GM12801 (cell line): ENCODE results near the gene MRRF.

Experiments used
- TF ChIP-seq, protein P1 (sequence below): IDR thresholded peaks from one replicate; pipeline ENCODE4 v1.5.1; 2011; ENCODE audit warnings: control low read depth; ENCODE audit not compliant: insufficient read length; ENCODE audit errors: extremely low read depth

Gene MRRF

DNA sequence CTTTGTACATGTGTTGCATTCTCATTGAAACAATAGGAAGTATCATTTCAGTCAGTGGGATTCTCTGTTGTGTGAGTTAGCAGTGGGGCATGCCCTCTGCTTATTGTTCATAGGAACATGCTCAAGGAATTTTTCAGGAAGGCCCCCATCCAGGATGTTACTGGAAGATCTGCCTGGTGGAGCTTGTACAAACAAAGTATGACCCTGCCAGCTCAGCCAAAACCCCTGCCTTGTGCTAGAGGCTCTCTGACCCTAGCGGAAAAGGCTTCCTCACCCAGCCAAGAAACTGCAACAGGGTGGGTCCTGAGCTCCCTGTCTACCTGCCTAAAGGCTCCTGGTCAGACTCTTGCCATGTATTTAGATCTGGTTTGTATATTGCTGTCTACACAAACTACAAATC lies 43.2 kb downstream of the MRRF start:
- TF ChIP-seq, protein P1, sequence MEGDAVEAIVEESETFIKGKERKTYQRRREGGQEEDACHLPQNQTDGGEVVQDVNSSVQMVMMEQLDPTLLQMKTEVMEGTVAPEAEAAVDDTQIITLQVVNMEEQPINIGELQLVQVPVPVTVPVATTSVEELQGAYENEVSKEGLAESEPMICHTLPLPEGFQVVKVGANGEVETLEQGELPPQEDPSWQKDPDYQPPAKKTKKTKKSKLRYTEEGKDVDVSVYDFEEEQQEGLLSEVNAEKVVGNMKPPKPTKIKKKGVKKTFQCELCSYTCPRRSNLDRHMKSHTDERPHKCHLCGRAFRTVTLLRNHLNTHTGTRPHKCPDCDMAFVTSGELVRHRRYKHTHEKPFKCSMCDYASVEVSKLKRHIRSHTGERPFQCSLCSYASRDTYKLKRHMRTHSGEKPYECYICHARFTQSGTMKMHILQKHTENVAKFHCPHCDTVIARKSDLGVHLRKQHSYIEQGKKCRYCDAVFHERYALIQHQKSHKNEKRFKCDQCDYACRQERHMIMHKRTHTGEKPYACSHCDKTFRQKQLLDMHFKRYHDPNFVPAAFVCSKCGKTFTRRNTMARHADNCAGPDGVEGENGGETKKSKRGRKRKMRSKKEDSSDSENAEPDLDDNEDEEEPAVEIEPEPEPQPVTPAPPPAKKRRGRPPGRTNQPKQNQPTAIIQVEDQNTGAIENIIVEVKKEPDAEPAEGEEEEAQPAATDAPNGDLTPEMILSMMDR: no peak

DNA sequence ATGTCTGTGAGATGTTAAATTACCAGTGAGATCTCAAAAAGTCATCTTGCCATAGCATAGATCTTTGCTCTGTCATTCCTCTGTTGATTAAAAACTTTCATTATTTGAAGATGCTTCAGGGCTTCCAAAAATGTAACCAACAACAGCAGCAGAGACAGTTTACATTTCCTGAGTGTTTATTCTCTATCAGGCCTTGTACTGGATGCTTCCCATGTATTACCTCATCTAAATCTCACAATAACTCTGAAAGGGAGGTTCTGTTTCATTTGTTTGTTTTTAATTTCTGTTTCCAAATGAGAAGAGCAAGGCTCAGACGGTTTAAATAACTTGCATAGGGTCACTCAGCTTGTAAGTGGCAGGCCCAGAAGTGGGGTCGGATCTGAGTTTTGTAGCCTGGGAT lies 45.2 kb downstream of the MRRF start:
- TF ChIP-seq, protein P1: no peak

DNA sequence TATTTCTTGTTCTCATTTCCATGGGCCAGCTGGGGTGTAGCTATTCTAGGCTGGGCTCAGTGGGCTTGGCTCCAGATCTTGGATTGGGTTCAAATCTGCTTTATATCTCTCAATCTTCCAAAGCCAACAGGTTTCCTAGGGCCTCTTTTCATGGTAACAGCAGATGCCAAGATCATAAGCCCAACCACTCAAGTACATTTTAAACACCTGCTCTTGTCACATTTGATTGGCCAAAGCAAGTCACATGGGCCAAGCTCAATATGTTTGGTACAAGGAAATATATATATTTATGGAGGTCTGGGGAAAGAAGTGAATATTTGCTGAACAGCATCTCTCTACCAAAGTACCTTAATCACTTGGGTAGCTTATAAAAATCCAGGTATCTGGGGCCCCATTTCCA lies 49.5 kb downstream of the MRRF start:
- TF ChIP-seq, protein P1: no peak

DNA sequence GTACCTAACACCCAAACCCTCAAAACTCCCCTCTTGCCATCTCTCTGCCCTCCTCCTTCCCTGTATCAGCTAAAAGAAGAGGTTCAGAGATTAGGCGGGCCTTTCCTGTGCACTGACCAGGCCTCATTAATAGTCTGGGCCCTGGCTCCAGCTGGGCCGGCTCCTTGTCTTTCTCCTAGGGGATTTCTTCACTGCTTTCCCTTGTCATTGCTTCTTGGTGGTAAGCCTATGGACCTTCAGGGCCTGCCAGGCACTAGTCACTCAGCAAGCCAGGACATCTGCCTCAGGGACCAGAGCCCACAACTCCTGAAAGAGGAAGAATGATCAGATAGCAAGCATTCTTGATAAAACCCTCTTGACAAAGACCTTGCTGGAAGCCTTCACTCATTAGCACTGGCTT lies 50.9 kb downstream of the MRRF start:
- TF ChIP-seq, protein P1: no peak

DNA sequence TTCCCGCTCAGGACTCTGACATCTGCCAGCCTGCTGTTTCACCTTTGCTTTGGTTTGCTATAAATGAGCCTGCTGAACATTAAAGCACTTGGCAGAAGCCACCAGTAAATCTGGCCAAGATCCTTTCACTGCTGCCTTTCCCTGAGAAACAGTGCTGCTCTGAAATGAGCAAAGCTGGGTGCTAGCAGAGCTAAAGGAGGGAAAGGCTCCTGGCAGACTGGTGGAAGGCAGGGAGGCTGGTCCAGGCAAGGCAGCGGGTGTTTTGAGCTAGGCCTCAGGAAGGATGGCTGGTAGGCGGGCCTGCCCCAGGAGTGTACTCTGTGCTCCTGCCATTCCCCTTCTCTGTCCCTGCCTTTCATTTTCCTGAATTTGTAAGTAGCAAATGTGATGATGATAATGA lies 53.6 kb downstream of the MRRF start:
- TF ChIP-seq, protein P1: no peak

DNA sequence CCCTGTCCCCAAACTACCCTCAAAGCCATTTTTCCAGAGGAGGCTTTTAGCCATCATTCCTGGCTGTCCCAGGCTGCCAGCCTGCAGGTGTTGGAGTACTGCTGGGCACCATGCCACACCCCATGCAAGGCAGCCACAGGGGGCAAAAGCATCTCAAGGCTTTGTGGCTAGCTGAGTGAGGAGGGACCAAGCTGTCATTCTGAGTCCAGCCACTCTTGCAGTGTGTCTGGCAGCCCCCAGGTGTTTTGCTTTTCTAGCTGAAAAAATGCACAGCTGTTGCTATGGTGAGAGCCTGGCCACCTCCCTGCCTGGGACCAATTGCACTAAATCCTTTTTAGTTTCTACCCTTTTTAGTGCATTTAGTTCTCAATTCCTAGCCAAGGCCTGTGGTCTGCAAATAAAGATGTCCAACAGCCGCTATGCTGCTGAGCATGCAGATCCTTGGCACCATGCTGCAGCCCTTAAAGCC lies 55.8 kb downstream of the MRRF start:
- TF ChIP-seq, protein P1: no peak

DNA sequence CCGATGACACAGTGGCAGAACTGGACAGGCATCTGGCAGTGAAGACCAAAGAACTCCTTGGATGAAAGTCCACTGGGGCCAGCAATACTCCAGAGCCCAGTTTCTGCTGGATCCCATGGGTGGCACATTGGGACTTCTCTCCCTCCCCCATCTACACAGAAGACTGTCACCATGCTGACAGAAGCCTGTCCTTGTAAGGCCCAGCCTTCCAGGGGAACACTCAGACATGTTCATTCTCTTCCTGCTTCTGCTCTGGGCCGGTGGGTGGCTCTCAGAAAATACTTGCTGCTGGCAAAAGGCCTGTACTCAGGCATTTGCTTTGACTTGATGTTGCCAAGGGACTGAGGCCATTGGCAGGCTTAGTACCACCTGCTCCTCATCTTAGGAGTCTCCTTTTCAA lies 57.9 kb downstream of the MRRF start:
- TF ChIP-seq, protein P1: no peak

DNA sequence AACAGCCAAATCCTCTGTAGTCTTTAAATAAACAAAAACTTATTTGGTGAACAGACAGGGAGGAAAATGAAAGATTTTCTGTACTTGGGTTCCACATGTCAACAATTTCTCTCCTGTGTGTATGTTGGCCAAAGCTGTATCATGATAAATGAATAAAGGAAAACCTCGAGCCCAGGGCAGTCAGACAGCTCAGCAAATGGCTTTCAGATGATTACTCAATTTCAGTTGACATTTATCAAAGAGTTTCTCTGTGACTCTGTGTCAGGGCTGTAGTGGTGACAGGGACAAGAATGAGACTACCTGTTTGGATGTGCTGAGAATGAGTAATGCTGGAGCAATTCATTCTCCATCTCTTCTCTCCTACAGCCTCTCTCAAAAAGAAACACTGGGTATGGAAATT lies 60.4 kb downstream of the MRRF start:
- TF ChIP-seq, protein P1: no peak
